AG04450 (cell line): ENCODE results near the gene ATP8A2. TPM values are rescaled to one million over a fixed set of nuclear protein-coding genes. Genes with fewer than 3 reads are reported as not detected.

Experiments
- CTCF ChIA-PET: fragments of 300-600, 350-600 bp; formaldehyde crosslinking; extraction: SDS; loops from one replicate; lab custom pipeline; 2022; ENCODE audit warnings: antibody characterized with exemption, inconsistent platforms; lab: Charles Lee
- POLR2A ChIA-PET: fragments of 350-600 bp; formaldehyde crosslinking; extraction: SDS; loops from one replicate; lab custom pipeline; 2021; ENCODE audit warnings: antibody characterized with exemption, inconsistent platforms; lab: Yijun Ruan, JAX
- DNase-seq: peaks from one replicate; pipeline ENCODE4 v3.0.0-alpha.2; 2011; ENCODE audit warnings: low read depth, low spot score
- H3K27ac ChIP-seq: one replicate; pipeline ENCODE4 v1.5.1; 2012; ENCODE audit warnings: low read depth, low read length, control low read depth
- H3K27me3 ChIP-seq: one replicate; pipeline ENCODE4 v1.6.0; 2012; ENCODE audit warnings: low read length; ENCODE audit not compliant: control insufficient read depth, insufficient read depth
- H3K4me3 ChIP-seq: 2 replicates; pipeline ENCODE4 v1.5.1; 2011; ENCODE audit warnings: mild to moderate bottlenecking, low read depth, low read length, control low read depth
- H3K9me3 ChIP-seq: 2 replicates; pipeline ENCODE4 v1.5.1; 2012; ENCODE audit warnings: low read length; ENCODE audit not compliant: control insufficient read depth, insufficient read depth
- polyA plus RNA-seq: library from polyadenylated mRNA; depleted of rRNA; stranded (reverse); fragments of >200 nt; gene quantifications from 2 replicates; pipeline ENCODE4 v1.2.3, GENCODE V29; 2011
- TF ChIP-seq, protein P1 (sequence below): IDR thresholded peaks from 2 replicates; pipeline ENCODE4 v1.5.1; 2011; ENCODE audit warnings: low read depth, low read length, control low read depth, inconsistent platforms

ATP8A2 gene
- polyA plus RNA-seq, 1 experiment = 0.19 TPM

DNA sequence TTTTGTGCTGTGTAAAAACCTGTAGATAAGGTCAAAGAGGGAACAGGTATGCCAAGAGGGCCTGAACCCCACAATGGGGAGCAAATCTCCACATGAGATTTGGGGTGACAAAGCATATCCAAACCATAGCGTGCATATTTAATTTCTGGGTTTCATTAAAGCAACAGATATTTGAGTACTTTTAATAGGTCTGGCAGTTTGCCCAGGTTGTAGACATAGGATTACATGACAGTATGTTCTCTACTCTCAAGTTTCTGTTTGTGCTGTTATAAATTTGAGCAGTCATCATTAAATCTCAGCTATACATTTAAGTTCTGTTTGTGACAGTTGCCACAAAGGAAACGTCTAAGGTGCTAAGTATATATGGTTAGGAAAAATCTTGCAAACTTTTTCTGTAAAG is 236.4 kb downstream of the ATP8A2 start:
- no peak overlapping the region for H3K27ac ChIP-seq
- ChIA-PET CTCF (interaction anchor here (0.5 kb wide), 1 partner anchor 889 kb away, joined by 5 read pairs; no protein-coding TSS in a partner anchor), POLR2A (no interaction called here)
- TF ChIP-seq, protein P1, sequence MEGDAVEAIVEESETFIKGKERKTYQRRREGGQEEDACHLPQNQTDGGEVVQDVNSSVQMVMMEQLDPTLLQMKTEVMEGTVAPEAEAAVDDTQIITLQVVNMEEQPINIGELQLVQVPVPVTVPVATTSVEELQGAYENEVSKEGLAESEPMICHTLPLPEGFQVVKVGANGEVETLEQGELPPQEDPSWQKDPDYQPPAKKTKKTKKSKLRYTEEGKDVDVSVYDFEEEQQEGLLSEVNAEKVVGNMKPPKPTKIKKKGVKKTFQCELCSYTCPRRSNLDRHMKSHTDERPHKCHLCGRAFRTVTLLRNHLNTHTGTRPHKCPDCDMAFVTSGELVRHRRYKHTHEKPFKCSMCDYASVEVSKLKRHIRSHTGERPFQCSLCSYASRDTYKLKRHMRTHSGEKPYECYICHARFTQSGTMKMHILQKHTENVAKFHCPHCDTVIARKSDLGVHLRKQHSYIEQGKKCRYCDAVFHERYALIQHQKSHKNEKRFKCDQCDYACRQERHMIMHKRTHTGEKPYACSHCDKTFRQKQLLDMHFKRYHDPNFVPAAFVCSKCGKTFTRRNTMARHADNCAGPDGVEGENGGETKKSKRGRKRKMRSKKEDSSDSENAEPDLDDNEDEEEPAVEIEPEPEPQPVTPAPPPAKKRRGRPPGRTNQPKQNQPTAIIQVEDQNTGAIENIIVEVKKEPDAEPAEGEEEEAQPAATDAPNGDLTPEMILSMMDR = no peak
- no peak overlapping the region for H3K4me3 ChIP-seq
- no peaks in the 10 kb centered on the region for H3K27me3 ChIP-seq
- H3K9me3 ChIP-seq = no peaks in the 10 kb centered on the region
- DNase-seq = no peak

DNA sequence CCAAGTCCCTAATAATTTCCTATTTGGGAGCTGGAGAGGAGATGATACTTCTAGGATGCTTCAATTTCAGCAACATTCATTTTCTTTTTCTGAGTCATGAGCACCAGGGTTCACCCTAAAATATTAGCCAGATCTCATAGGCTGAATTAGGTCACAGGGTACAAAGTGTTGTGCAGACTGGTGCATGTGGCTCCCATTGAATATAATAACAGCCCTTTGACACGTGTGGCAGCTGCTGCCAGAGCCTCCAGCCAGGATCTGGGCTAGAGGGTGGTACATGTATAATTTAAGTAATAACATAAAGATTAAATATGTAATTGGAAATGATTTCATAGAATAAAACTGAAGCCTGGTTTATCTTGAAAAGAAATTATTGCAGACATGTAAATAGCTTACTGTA is 244.9 kb downstream of the ATP8A2 start:
- TF ChIP-seq, protein P1 = no peak
- no peak overlapping the region for H3K27ac ChIP-seq
- no peaks in the 10 kb centered on the region for H3K27me3 ChIP-seq
- ChIA-PET POLR2A (no interaction called here), CTCF (no interaction called here)
- no peak for DNase-seq
- H3K9me3 ChIP-seq = no peaks in the 10 kb centered on the region
- no peak overlapping the region for H3K4me3 ChIP-seq

DNA sequence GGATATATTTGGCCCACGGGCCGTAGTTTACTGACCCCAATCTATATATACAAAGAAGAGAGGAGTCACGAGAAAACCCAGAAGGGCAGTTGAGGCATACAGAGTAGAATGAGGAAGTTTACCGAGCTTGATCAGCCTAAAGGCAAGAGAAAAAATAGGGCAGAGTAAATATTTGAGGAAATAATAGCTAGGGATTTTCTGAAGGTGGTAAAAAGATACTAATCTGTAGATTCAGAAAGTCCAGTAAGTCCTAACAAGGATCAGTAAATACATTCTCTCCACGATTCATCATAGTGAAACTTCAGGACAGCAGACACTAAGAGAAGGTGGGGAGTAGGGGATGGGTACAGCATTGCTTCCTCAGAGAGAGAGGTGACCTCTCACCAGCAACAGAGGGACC is 248.1 kb downstream of the ATP8A2 start:
- POLR2A ChIA-PET = no interaction called here
- Histone ChIP-seq H3K9me3 (no peaks in the 10 kb centered on the region), H3K27me3 (no peaks in the 10 kb centered on the region), H3K4me3 (no peak overlapping the region), H3K27ac (no peak overlapping the region)
- TF ChIP-seq, protein P1 = no peak
- no peak for DNase-seq
- CTCF ChIA-PET = no interaction called here

DNA sequence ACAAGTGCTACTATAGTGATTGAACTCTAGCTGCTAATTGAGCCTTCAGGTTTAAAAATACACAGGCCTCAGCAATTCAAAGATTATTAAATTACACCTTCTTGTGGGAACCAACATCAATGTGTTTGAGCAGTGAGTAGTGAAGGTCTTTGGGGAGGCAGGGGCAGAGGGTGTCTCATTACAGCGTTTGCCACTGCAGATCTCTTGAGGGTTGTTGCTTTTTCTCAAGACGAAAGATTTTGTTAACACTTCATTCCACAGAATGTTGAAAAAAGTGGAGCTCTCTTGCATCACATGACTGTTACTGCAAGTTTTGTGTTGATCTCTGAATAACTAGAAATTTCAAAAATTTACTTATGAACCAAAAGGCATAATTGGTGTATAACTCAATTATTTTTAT is 253.6 kb downstream of the ATP8A2 start:
- Histone ChIP-seq H3K27ac (no peak overlapping the region), H3K27me3 (no peaks in the 10 kb centered on the region), H3K4me3 (no peak overlapping the region), H3K9me3 (no peaks in the 10 kb centered on the region)
- TF ChIP-seq, protein P1 = no peak
- ChIA-PET CTCF (no interaction called here), POLR2A (no interaction called here)
- DNase-seq = no peak

DNA sequence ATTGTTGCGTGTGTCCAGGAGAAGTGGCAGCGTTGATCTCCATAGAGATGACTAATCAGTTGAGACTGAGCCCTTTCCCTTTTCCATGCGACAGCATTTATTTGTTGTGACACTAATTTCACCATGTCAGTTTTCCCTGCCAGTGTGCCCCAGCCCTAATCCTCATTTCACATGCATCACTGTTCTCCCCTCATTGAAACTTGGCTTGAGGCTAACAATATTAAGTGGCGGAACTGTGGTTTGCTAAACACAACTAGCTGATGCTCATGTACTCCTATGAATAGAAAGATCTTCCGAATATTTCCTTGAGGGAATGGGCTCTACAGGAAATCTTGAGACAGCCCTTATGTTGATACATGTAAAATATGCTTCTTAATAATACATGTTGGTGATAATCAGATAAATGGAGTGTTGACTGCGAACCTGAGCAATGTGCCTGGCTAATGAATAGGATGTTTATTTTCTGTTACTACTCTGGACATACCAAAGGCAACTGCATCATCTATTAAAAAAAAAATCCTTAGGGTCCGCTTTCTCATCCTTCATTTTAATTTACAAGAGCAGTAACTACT is 258.6 kb downstream of the ATP8A2 start:
- CTCF ChIA-PET = no interaction called here
- DNase-seq = no peak
- no peaks in the 10 kb centered on the region for H3K9me3 ChIP-seq

More for the DNA sequence above, 258.6 kb downstream of the ATP8A2 start:
- Histone ChIP-seq H3K27me3 (no peaks in the 10 kb centered on the region), H3K27ac (no peak overlapping the region), H3K4me3 (no peak overlapping the region)
- POLR2A ChIA-PET = no interaction called here
- TF ChIP-seq, protein P1 = no peak
